Mucosa of stomach (tissue), 1 donor: ENCODE measurements around the gene NRXN2.

Experiments
- H3K27me3 ChIP-seq: one replicate; pipeline ENCODE4 v1.7.0; 2013; ENCODE audit warnings: mild to moderate bottlenecking, low read length; ENCODE audit not compliant: control insufficient read depth, insufficient read depth
- H3K36me3 ChIP-seq: one replicate; pipeline ENCODE4 v1.7.0; 2013; ENCODE audit warnings: low read length; ENCODE audit not compliant: control insufficient read depth, insufficient read depth
- H3K4me1 ChIP-seq: one replicate; pipeline ENCODE4 v1.7.0; 2013; ENCODE audit warnings: mild to moderate bottlenecking, low read length; ENCODE audit not compliant: control insufficient read depth, insufficient read depth
- H3K4me3 ChIP-seq: one replicate; pipeline ENCODE4 v1.7.0; 2013; ENCODE audit warnings: low read length
- H3K9ac ChIP-seq: one replicate; pipeline ENCODE4 v1.7.0; 2013; ENCODE audit warnings: mild to moderate bottlenecking, low read length, moderate library complexity
- H3K9me3 ChIP-seq: one replicate; pipeline ENCODE4 v1.7.0; 2013; ENCODE audit warnings: mild to moderate bottlenecking, low read length, moderate library complexity; ENCODE audit not compliant: control insufficient read depth
- donor health status: Pancreatic carcinoma.

Gene NRXN2

GRCh38 chr11:64745521-64746328 lies 22.7 kb upstream of the NRXN2 start:
- H3K4me3 ChIP-seq: no peak overlapping the region

GRCh38 chr11:64745189-64745520 lies 22.2 kb upstream of the NRXN2 start:
- no peak overlapping the region for H3K4me3 ChIP-seq
- H3K4me1 ChIP-seq: peaks cover 33% of the 10 kb centered on the region
- H3K9me3 ChIP-seq: no peaks in the 10 kb centered on the region
- H3K9ac ChIP-seq: peak overlapping the region; percentile 50
- H3K27me3 ChIP-seq: peaks cover 59% of the 10 kb centered on the region
- no peaks in the 10 kb centered on the region for H3K36me3 ChIP-seq

More at GRCh38 chr11:64745521-64746328, 22.7 kb upstream of the NRXN2 start:
- H3K36me3 ChIP-seq: no peaks in the 10 kb centered on the region
- peaks cover 54% of the 10 kb centered on the region for H3K27me3 ChIP-seq
- peak overlapping the region; percentile 50 for H3K9ac ChIP-seq
- no peaks in the 10 kb centered on the region for H3K9me3 ChIP-seq
- peaks cover 33% of the 10 kb centered on the region for H3K4me1 ChIP-seq

GRCh38 chr11:64744544-64745188 lies 21.7 kb upstream of the NRXN2 start:
- Histone ChIP-seq H3K36me3 (no peaks in the 10 kb centered on the region), H3K4me3 (no peak overlapping the region), H3K27me3 (peaks cover 59% of the 10 kb centered on the region), H3K4me1 (peaks cover 33% of the 10 kb centered on the region), H3K9me3 (no peaks in the 10 kb centered on the region), H3K9ac (peak overlapping the region; percentile 50)

- Histone ChIP-seq H3K36me3 (no peaks in the 10 kb centered on the region), H3K9ac (peak within 1 kb of the TSS; percentile 50), H3K4me3 (peak within 1 kb of the TSS; percentile 31), H3K9me3 (no peaks in the 10 kb centered on the region), H3K27me3 (peaks cover 59% of the 10 kb centered on the region), H3K4me1 (peaks cover 33% of the 10 kb centered on the region)
Observed at GRCh38 chr11:64743591-64744543, 20.9 kb upstream of the NRXN2 start, which contains the start of gene RASGRP2. RASGRP2 (minus strand) TSS chr11:64744142; CDS start chr11:64742866, 1,276 bp downstream.

GRCh38 chr11:64742889-64743590 lies 20.0 kb upstream of the NRXN2 start:
- Histone ChIP-seq H3K4me3 (peak overlapping the region; percentile 31), H3K36me3 (no peaks in the 10 kb centered on the region), H3K9ac (no peak overlapping the region), H3K9me3 (no peaks in the 10 kb centered on the region), H3K27me3 (peaks cover 59% of the 10 kb centered on the region), H3K4me1 (peaks cover 33% of the 10 kb centered on the region)

- Histone ChIP-seq H3K9ac (no peak overlapping the region), H3K36me3 (no peaks in the 10 kb centered on the region), H3K27me3 (peaks cover 59% of the 10 kb centered on the region), H3K9me3 (no peaks in the 10 kb centered on the region), H3K4me1 (peaks cover 33% of the 10 kb centered on the region), H3K4me3 (no peak overlapping the region)
Observed at GRCh38 chr11:64742087-64742888, 19.3 kb upstream of the NRXN2 start.

GRCh38 chr11:64741375-64742086 lies 18.5 kb upstream of the NRXN2 start:
- Histone ChIP-seq H3K36me3 (no peaks in the 10 kb centered on the region), H3K9ac (no peak overlapping the region), H3K27me3 (peaks cover 59% of the 10 kb centered on the region), H3K4me1 (peaks cover 33% of the 10 kb centered on the region), H3K4me3 (no peak overlapping the region), H3K9me3 (no peaks in the 10 kb centered on the region)

- H3K4me3 ChIP-seq: no peak overlapping the region
- H3K27me3 ChIP-seq: peaks cover 43% of the 10 kb centered on the region
- H3K9me3 ChIP-seq: no peaks in the 10 kb centered on the region
- H3K4me1 ChIP-seq: peaks cover 23% of the 10 kb centered on the region
- H3K9ac ChIP-seq: no peak overlapping the region
- no peaks in the 10 kb centered on the region for H3K36me3 ChIP-seq
Observed at GRCh38 chr11:64739871-64740270, 16.9 kb upstream of the NRXN2 start.

GRCh38 chr11:64736654-64737053 lies 13.7 kb upstream of the NRXN2 start:
- no peak overlapping the region for H3K4me3 ChIP-seq
- H3K27me3 ChIP-seq: peaks cover 14% of the 10 kb centered on the region
- H3K4me1 ChIP-seq: no peaks in the 10 kb centered on the region
- no peaks in the 10 kb centered on the region for H3K9me3 ChIP-seq
- no peaks in the 10 kb centered on the region for H3K36me3 ChIP-seq
- H3K9ac ChIP-seq: no peak overlapping the region

- Histone ChIP-seq H3K27me3 (peaks cover 6% of the 10 kb centered on the region), H3K4me3 (no peak overlapping the region), H3K4me1 (no peaks in the 10 kb centered on the region), H3K9me3 (no peaks in the 10 kb centered on the region), H3K36me3 (no peaks in the 10 kb centered on the region), H3K9ac (no peak overlapping the region)
Observed at GRCh38 chr11:64735725-64736259, 12.8 kb upstream of the NRXN2 start.
